ACHN (cell line): ENCODE data around the gene NELFCD.
"Not testable (repeated sequence)": the region's sequence is repeated elsewhere in the genome, so short reads cannot be mapped to it uniquely, and the experiment has no call there.

Source experiments
- DNase-seq: peaks from one replicate; pipeline ENCODE4 v3.0.0-alpha.2; 2015
- in situ Hi-C: cut with HindIII; loops from 2 replicates; pipeline ENCODE4 v1.10.0; 2017; ENCODE audit warnings: low sequenced_read_pairs, low pct_ligation_motif_present, low pct_unique_long_range_greater_than_20kb

The NELFCD gene

DNA sequence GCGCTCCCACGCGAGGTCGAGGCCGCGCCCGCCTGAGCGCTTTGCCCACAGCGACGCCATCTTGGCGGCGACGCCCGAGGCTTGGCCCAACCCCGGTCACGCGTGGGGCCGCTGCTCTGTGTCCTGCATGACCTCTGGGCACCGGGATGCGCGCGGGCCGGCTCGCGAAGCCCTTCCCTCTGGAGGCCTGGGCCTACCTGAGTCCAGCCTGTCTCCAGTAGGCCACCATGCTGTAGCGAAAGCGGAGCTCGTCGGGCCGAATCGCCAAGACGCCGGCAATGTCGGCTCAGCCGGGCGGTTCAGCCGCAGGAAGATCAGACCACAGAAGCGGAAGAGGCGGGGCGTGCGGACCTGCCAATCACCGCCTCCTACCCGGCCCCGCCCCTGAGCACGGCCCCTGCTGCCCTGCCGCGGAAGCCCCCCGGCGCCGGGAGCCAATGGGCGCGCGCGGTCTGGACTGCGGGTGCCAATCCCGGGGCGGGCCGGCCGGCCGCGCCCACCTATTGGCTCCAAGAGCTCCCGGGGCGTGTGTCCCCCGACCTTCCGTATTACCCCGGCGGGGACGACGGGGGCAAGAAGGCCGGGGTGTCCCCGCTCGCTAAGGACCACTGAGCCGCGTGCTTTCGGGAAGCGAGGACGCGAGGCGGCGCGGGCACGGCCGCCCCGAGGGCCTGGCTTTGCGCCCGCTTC is 51.1 kb downstream of the NELFCD start, which contains the start of gene ATP5F1E:
Gene ATP5F1E, minus strand, starts transcription at position 313 of the 690 bp plus-strand sequence. Its CDS starts 84 bp downstream, at position 229.
- DNase-seq = peak; percentile 91
- in situ Hi-C loops = no loop called here

DNA sequence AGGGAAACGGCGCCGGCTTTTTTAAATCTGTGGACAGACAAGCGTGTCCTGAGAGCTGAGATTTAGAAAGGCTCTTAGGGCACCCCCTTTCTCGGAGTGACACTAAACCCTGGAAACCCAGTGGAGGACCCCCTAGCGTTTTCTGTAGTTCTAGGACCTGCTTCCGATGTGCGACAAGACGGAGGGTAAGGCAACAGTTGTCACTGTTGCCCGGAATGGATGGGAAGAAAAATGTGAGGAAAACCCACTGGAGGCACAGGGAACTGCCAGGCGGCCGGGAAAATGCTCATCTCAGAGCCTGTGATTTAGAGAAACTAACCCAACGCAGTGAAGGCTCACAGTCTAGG is 51.6 kb downstream of the NELFCD start:
- DNase-seq = peak; percentile 52
- in situ Hi-C loops = no loop called here

DNA sequence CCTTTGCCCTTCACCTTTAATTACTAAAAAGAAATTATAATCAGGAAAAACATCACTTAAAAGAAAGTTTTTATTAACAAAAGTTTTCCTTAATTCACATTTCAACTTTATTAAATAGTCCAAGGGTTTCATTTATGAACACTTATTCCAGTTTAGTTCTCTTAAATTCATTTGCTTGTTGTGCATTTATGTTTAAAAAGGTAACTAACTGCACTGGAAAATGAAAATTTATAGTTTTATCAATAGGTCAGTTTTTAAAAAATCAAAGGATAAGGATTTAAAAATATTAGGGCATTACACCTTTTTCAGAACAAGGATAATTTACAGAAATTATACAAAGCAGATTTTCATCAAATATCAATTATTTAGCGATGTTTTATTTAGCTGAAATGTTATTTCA is 52.0 kb downstream of the NELFCD start:
- in situ Hi-C loops = no loop called here
- no peak for DNase-seq

DNA sequence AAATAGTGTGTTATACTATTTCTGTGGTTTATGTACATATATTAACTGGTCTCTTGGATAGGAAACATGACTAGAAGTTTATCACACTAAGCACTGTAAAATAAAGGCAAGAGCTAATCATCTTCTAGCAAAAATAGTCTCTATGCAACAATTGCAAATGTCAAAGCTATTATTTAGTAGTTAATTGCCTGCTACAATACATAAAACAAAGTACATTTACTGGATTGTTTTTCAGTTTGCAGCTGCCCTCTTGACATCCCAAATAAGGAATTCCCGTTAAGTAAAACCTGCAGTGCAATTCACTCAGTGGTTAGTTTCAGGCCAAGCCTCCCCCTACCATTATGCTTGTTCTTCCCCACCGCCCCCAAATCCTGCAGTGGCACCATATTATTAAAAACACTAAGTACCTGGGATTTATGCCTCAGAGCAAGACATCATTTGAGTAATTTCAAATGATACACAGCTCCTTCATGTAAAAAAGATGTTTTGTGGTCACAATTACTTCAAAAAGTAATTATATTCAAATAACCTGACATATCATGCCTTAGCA is 52.6 kb downstream of the NELFCD start:
- in situ Hi-C loops = no loop called here
- no peak for DNase-seq

DNA sequence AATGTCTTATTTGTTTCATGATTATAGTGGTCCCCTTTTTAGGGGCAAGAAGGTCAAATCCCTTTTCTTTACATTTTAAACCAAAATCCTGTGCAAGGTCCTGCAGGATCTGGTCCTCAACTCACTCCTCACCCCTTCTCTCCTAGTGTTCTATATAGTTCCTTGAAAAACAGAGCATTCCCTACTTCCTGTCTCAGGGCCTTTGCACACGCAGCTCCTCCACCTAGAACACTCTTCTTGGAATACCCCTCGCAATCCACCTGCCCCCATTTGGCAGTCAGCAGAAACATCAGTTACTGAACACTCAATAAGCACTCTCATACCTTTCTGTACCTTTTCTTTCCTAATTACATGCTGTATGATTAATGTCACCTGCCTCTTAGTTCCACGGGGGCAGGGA is 54.3 kb downstream of the NELFCD start:
- in situ Hi-C loops = no loop called here

DNA sequence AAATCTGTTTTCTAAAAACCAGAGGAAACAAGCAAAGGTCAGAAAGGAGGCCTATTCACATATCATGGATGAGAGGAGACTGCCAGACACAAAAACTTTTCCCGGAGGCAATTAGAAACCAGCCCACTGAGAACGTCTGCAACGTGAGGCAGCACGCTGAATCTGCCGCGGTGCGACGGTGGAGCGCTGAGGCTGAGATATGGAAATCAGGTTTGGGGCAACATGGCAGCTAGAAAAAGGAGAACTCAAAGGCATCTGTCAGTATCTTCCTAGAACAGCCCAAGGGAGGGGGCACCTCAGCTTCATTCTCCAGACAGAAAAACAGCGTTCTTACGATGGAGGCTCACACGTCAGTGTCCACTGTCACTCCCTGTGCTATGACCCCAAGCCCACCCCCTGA is 56.3 kb downstream of the NELFCD start:
- no peak for DNase-seq
- in situ Hi-C loops = no loop called here

More for the DNA sequence above, 54.3 kb downstream of the NELFCD start:
- no peak for DNase-seq

DNA sequence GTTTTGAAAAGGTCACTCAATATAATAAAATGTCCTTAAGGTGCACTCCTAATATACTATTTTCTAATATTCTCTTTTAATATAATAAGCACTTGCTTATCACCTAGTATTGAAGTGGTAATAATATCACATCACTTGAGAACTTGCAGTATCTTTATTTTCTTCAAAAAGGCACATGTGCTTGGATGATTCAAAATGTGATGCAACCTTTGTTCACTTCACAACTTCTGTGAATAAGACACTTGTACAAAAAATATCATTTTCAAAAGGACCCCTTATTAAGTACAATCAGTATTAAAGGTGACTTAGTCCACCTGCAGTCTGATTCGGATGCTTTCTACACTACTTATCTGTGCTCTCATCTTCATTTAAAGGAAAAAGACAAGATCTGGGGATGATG is 58.2 kb downstream of the NELFCD start:
- DNase-seq = no peak
- in situ Hi-C loops = no loop called here

DNA sequence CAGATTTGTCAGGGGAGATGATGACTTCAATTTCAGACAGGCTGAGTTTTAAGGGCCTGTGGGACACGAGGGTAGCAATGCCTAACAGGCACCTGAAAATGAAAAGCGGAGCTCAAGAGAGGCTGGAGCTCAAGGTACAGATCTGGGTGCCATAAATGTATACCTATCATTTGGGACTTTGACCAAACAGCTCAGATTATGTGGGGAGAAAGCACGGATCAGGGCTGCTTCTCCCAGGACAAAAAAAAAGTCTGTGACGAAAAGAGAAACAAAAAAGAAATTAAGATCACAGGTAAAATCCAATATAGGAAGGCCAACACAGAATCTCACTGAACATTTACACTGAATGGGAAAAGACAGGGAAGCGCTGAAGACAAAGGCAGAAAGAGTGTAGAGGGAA is 59.6 kb downstream of the NELFCD start:
- no peak for DNase-seq
- in situ Hi-C loops = no loop called here

DNA sequence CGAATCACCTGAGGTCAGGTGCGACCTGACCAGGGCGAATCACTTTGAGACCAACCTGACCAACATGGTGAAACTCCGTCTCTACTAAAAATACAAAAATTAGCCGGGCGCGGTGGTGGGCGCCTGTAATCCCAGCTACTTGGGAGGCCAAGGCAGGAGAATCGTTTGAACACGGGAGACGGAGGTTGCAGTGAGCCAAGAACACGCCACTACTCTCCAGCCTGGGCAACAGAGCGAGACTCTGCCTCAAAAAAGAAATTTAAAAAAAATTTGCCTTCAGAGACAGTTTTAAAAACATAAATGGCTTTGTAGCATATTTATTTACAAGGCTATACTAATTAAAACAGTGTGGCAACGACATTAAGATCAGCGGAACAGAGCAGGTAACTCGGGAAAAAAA is 60.4 kb downstream of the NELFCD start:
- DNase-seq, in situ Hi-C loops: not testable (repeated sequence)

DNA sequence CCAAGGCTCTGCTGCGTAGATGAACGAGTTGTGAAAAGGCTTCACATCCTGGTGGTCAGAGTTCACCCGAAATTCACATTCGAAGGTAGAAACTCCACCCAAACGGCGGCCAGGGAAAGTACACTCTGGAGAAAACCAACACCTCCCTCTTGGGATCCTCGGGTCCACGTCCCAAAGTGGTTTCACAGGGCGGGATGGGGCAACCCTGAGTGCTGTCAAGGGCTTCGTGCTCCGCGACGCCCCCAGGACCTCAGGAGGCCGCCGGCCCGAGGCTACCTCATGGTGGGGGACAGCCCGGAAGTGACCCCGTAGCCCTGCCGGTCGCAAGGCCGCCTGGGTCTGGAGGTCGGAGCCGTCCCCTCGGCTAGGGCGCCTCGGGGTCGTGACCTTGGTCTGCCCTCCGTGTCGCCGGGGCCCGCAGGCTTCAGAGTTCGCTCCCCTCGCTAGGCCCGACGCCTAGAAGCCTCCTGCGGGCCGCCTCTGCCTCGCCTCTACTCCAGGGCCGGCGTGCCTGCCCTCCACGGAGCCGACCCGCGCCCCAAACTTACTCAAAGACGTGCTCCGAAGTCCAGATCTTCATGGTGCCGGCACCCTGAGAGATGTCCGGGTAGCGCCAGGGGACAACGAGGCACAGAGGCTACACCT is 61.2 kb downstream of the NELFCD start, which contains the start of gene PRELID3B:
Gene PRELID3B, minus strand, starts transcription at position 636 of the 645 bp plus-strand sequence. Its CDS starts 56 bp downstream, at position 580.
- DNase-seq = peak; percentile 11
- in situ Hi-C loops = no loop called here

DNA sequence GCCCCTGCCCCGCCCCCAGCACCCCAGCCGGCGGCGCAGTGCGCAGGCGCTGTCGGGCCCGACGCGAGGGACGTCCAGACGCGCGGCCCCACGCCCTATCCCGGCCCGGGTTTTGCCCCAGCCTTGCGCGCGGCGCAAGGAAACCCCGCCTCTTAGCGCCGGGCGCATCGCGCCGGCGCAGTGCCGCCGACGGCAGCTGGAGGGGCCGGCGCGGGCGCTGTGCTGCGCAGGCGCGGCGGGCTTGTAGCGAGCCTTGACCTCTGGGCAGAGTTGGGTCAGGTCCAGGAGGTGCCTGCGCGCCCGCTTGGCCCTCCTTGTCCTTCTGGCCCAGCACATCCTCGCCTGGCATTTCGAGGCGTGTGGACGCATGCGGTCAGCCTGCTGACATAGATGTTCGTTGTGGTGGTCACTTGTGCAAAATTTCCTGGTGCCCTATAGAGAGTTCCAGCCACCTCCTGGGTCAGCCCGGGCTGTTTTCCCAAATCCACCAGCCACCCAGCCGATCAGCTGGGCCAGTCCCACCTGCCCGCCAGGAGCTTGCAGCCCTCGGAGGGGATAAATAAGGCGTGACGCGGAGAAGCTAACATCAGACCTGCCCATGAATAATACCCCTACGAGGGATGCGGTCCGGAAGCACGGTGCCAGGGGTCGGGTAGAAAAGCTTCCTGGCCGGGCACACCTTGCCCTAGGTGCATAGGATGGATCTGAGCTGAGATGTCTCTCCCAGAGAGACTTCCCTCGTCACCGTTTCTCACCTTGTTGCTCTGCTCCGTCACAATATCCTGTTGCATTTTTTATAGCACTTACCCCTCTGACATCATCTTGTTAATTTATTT is 62.0 kb downstream of the NELFCD start:
- peak; percentile 91 for DNase-seq
- in situ Hi-C loops = no loop called here

DNA sequence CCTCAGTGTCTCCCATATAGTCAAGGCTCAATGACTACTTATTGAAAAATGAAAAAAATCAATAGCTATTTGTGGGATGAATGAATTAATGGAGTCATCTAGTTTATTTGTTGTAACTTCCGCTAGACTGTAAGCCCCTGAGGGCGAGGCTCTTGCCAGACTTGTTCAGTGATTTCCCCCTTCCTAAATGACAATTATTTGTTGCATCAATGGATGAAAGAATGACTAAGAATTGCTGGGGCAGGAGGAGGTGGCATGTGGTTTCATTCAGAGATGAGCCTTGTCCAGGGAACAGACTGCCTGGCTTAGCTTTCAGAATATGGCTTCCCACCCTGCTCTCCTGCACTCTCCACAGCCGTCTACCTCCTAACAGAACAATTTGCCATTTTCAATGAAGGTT is 62.6 kb downstream of the NELFCD start:
- no peak for DNase-seq
- in situ Hi-C loops = no loop called here

DNA sequence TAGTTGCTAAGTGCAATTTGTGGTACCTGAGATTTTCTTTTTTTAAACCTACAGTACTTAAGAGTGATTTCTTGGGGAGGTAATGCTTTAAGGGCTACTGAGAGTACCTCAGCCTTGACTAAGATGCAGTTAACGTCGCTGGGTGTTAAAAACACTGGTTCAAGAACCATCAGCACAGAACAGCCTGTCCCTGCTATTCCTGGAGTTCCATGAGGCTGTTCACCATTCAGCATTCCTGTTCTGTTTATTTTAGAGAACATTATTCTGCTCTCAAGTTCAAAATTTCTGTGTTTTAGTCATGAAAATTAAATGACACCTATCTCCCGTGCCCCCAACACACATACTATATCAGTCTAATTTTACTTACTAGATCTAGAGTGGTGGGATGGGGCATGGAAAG is 63.2 kb downstream of the NELFCD start:
- DNase-seq = no peak
- in situ Hi-C loops = no loop called here
